HG02763 (cell line): ENCODE results near the gene DHDH.

Experiments used
- ATAC-seq: cut with Tn5 transposase; IDR thresholded peaks from one replicate; pipeline ENCODE4 v1.9.1; 2021; ENCODE audit warnings: mild to moderate bottlenecking, moderate library complexity; ENCODE audit not compliant: unreplicated experiment

DHDH gene

DNA sequence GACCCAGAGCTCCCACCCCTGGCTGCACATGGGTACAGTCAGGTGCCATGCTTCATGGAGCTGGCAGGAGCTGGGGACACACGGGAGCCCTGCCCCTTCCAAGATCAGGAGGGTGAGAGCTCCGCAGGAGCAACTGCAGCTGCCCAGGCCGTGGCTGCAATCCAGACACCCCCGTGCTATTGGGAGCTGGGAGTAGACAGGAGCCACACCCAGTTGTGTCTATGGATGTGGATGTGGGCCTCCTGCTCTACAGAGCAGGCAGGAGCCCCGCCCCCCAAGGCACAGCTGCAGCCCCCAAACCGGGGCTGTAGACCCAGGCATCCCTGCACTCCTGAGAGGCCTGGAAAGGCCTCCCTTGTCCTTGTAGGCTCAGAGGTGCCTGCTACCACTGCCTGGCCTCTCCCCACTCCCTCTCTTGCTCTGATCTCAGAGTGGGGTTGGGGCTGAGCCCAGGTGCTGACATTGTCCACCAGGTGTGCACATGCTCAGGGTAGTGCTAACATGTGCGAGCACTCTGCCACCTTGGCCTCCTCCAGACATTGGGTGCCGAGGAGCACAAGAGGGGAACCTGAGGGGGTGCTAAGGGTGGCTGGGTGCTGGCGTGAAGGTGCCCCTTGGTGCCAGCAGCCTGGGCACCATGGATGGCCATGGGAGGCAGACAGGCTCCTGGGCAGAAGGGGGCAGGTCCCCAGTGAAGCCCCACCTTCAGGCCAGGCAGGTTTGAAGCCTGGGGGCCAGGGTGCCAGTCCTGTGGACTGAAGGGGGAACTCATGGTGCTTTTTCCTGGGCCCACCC, 13.2 kb downstream of the DHDH start:
- ATAC-seq, result no peak

- ATAC-seq, result no peak
These were observed 13.7 kb downstream of the DHDH start for GRCh38 chr19:48947258-48947542.

DNA sequence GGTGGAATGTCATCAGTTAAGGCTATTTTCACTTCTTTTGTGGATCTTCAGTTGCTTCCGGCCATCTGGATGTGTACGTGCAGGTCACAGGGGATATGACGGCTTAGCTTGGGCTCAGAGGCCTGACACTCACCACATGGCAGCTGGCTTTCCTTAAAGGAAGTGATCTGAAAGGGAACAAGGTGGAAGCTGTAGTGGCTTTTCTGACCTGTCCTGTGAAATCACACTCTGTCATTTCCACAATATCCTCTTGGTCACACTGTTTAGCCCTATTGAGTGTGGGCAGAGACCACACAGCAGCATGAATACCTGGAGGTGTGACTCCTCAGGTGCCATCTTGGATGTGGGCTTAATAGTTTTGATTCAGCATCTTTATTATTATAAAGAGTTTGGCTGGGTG, 16.7 kb downstream of the DHDH start:
- no peak for ATAC-seq

DNA sequence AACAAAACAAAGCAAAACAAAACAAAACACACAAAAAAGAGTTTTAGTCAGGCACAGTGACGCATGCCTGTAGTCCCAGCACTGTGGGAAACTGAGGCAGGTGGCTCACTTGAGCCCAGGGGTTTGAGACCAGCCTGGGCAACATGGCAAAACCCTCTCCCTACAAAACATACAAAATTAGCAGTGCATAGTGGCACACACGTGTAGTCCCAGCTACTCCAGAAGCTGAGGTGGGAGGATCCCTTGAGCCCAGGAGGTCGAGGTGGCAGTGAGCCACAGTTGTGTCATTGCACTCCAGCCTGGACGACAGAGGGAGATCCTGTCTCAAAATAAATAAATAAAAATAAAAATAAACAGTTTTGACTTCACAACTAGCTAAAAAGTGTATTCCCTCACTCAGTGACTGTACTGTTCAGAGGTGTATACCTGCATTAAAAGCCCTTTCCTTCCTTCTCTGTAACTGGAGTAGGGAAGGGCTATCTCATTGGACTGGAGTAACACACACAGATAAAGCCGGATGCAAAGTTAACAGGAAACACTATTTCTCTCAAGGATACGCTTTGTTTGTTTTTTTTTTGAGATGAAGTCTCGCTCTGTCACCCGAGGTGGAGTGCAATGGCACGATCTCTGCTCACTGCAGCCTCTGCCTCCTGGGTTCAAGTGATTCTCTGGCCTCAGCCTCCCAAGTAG, 17.5 kb downstream of the DHDH start:
- ATAC-seq, result no peak

DNA sequence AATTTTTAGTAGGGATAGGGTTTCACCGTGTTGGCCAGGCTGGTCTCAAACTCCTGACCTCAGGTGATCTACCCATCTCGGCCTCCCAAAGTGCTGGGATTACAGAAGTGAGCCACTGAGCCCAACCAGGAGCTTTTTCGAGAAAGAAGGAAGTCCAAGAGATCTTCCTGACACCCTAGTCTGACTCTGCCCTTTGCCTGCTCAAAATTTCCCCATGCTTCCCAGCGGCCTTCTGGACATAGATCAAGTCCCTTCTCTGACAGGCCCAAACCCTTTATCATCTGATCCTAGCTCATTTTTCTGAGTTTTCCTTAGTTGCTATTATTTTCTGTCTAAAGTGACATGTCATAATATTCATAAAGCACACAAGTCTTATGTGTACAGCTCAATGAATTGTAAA, 19.6 kb downstream of the DHDH start:
- ATAC-seq, result no peak

DNA sequence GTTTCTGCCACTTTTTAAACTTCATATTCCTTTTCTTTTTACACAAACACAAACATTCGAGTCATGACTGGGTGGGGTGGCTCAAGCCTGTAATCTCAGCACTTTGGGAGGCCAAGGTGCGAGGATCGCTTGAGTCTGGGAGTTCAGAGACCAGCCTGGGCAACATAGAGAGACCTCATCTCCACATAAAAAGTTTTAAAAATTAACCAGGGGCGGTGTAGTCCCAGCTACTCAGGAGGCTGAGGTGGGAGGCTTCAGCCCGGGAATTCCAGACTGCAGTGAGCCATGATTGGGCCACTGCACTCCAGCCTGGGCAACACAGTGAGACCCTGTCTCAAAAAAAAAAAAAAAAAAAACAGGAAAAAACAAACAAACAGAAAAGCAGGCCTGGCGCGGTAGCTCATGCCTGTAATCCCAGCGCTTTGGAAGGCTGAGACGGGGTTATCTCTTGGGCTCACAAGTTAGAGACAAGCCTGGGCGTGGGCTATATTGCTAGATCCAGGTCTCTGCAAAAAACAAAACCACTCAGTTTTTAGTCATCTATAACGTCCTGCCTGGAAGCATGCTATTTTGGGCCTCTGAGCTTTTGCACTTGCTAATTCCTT, 20.6 kb downstream of the DHDH start:
- ATAC-seq, result no peak

DNA sequence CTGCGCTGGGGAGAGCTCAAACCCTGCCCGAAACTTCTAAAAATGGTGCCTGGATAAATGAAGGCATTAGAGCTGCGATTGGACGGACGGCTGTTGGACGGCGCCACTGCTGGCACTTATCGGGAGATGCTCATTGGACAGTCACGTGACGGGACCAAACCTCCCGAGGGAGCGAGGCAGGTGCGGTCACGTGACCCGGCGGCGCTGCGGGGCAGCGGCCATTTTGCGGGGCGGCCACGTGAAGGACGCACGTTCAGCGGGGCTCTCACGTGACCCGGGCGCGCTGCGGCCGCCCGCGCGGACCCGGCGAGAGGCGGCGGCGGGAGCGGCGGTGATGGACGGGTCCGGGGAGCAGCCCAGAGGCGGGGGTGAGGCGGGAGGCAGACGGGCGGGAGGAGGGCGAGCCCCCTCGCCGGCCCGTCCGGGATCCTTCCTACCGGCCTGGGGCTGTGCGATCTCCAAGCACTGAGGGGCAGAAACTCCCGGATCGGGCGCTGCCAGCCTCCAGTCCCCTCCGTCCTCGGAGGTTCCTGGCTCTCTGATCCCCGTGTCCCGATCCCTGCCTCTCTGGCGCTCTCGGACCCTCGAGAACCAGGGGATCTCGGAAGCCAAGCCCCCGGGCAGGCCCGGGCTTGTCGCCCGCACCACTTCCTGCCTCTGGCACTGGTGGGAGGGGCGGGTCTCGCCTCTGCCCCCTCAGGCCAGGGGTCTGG, 21.3 kb downstream of the DHDH start, which contains the start of gene BAX:
TSS of gene BAX (plus strand) at position 281 of the 713 bp plus-strand sequence. CDS start at position 335, 54 bp downstream.
- peak; percentile 94 for ATAC-seq

GRCh38 chr19:48955308-48955958, 21.9 kb downstream of the DHDH start:
- no peak for ATAC-seq

- no peak for ATAC-seq
These were observed 24.5 kb downstream of the DHDH start for GRCh38 chr19:48958006-48958405.

- ATAC-seq, result no peak
These were observed 26.1 kb downstream of the DHDH start for GRCh38 chr19:48959341-48960239.

- no peak for ATAC-seq
These were observed 27.7 kb downstream of the DHDH start for GRCh38 chr19:48961051-48961649.

GRCh38 chr19:48961673-48962028, 28.2 kb downstream of the DHDH start:
- no peak for ATAC-seq

- ATAC-seq, result peak; percentile 23
These were observed 28.7 kb downstream of the DHDH start for GRCh38 chr19:48962029-48962848.

DNA sequence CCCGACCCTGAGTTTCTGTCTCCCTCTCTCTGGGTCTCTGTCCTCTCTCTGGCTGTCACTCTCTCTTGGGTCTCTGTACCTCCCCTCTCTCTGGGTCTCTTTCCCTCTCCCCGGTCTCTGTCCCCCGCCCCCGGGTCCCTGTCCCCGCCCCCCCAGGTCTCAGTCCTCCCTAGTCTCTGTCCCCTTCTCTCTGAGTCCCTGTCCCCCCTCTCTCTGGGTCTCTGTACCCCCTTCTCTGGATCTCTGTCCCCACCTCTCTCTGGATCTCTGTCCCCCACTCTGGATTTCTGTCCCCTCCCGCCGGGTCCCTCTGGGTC, 29.3 kb downstream of the DHDH start:
- no peak for ATAC-seq

DNA sequence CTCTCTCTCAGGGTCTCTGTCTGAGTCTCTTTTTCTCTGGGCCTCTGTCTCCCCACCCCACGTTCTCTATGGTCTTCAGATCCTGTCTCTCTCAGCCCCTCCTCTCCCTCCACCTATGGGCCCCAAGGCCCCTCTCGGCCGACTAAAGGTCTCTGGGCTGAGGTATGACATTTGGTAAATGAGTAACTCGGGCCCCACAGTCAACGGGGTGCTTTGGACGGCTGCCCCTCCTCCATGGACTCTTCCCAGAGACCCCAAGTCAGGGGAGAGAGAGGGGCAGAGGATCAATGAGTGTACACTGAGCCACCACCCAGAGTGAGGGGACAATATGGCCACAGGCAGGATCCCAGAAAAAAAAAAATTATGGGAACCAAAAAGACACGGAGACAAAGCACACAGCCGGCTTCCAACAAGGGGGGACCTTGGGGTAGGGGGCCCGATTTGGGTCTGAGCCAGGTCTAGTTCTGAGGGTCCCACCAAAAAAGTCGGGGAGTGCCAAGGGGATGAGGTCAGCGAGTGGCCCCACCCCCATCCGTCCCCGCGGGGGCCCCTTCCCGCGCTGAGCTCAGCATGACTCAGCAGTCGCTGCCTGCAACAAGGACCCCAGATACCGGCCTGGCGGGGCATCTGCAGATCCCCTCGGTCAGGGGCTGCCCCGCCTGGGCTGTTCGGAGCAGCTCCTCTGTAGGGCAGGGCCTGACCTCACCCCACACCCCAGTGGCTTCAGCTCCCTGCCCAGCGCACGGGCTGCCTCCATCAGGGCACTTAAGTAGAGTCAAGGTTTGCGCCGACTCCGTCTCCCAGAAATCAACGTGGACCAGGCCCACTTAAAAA, 30.1 kb downstream of the DHDH start:
- ATAC-seq, result peak; percentile 21

GRCh38 chr19:48964205-48965039, 30.9 kb downstream of the DHDH start:
- no peak for ATAC-seq
